Stimulated activated CD8-positive, alpha-beta memory T cell treated with anti-CD3 and anti-CD28 coated beads, Interleukin-12 subunit alpha, Interleukin-12 subunit beta, amount 100 ng/mL, for 24 hours (primary cell): ENCODE measurements around the gene RPS15.

Source experiments
- DNase-seq: peaks from one replicate; pipeline ENCODE4 v3.0.0-alpha.2; 2020; ENCODE audit errors: extremely low read depth

RPS15 gene

DNA sequence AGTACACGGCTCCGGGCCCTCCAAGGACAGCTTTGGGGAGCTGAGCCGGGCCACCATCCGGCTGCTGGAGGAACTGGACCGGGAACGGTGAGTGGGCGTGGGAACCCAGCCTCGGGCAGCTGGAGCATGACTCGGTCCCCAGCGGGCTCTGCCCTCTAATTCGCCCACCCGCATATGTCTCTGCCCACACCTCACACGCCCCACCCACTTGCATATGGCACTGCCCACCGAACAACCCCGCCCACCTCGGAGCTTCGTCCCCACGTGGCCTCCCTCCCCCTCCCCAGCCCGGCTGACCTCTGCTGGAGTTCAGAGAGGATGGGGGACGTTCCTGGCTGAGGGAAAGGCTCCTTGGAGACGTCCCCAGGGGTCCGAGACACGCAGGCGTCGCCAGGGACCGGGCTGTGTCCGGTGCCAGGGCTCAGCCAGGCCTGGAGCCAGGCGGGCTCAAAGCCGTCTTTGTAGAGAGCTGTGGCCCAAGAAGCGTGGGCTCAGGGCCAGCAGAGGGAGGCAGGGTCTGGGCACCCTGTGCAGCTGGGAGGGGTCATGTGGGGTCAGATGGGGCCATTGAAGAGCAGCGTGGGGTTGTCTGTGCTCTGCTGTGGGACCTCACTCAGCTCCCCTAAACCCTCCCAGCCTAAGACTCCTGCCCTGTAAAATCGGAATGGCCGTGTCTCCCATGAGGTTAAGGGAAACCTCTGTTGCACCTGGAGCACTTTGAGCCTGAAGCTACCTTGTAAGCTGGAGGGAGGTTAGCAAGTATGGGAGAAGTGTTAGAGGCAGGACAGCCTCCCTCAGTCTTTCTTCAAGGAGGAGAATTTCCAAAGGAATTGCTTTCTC lies 15.5 kb downstream of the RPS15 start:
- DNase-seq: no peak

GRCh38 chr19:1455002-1455335 lies 16.8 kb downstream of the RPS15 start:
- DNase-seq: no peak

- DNase-seq: no peak
These were observed 17.3 kb downstream of the RPS15 start for GRCh38 chr19:1455336-1456120.

DNA sequence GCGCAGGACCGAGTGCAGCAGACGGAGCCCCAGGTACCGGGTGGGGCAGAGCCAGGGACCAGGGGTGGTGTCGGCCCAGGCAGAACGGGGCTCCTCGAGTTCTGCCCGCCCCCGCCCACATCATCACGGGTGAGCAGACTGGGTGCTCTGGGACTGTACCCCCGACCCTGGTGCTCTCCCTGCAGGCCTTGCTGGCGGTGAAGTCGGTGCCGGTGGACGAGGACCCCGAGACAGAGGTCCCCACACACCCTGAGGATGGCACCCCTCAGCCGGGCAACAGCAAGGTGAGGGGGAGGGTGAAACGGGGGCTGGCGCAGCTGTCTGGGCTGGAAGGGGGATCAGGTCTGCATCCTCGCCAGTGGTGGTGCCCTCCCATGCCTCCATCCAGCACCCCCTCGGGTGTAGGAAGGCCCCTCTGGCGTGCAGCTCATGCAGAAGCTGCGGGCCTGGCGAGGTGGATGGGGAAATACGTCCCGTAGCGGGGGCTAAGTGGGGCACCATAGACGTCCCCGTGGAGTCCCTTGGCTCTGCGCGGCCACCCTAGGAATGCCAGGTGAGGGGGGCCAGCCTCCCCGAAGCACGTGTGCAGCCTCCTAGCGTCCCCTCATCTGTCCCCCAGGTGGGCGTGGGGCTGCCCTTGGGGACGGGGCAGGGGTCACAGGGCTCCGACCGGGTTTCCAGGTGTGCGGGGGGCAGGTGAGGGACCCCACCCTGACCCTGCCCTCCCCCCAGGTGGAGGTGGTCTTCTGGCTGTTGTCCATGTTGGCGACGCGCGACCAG lies 18.1 kb downstream of the RPS15 start:
- DNase-seq: no peak

- DNase-seq: no peak
These were observed 19.0 kb downstream of the RPS15 start for GRCh38 chr19:1457031-1457739.

DNA sequence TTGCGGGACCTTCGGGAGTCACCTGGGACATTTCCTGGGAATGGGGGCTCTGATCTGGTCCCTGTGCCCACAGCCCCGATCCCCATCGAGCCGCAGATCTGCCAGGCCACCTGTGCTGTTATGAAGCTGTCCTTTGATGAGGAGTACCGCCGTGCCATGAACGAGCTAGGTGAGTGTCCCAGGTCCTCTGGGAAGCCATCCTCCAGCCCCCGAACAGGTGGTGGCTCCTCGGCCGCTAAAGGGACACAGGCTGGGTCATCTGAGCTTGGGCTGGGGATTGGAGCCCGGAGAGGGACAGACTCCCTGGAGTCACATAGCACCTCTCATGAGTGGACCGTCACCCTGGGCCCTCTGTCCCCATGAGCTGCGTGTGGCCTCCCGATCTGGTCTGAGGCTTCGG lies 19.7 kb downstream of the RPS15 start:
- DNase-seq: no peak

- DNase-seq: no peak
These were observed 21.3 kb downstream of the RPS15 start for GRCh38 chr19:1459479-1459878.

DNA sequence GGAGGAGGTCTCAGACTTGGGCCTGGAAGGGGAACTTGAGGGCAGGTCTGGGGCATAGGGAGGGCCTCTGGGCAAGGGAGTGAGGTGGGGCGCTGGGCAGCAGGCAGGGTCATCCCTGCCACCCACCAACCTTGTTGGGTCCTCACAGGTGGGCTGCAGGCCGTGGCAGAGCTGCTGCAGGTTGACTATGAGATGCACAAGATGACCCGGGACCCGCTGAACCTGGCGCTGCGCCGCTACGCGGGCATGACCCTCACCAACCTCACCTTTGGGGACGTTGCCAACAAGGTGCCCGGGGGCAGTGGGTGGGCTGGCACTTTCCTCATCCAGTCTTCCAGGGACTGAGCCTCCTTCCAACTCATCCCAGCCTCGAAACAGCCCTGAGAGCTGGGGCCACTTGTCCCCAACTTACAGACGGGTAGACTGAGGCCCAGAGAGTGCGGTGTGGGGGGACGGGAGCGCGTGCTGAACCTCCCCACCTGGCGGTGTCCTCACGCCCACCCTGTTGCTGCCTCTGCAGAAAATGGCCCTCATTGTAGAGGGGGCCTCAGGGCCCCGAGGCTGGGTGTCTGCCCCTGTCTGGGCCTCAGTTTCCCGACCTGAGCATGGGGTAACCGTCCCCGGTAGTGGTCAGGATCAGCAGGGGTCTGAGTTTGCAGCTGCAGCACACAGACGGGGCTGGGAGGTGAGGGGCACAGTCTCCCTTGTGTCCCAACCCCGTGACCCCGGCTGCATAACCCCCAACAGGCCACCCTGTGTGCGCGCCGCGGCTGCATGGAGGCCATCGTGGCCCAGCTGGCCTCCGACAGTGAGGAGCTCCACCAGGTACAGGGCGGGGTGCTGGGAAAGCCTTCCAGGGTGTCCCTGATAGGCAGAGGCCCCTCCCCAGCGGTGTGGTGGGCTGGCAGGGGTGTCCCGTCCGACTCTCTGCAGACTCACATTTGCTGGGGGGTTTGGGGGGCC lies 22.1 kb downstream of the RPS15 start:
- no peak for DNase-seq

DNA sequence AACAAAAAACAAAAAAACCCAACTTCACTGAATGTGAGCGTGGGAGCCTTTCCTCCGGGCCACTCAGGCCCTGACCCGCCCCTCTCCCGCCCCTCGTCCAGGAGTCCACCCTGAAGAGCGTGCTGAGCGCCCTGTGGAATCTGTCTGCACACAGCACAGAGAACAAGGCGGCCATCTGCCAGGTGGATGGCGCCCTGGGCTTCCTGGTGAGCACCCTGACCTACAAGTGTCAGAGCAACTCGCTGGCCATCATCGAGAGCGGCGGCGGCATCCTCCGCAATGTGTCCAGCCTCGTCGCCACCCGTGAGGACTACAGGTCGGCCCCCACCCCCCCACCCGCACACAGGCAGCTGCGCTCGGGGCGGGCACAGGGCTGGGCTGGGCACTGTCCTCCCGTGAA lies 23.7 kb downstream of the RPS15 start:
- DNase-seq: no peak

- DNase-seq: no peak
These were observed 27.2 kb downstream of the RPS15 start for GRCh38 chr19:1465191-1466016.

DNA sequence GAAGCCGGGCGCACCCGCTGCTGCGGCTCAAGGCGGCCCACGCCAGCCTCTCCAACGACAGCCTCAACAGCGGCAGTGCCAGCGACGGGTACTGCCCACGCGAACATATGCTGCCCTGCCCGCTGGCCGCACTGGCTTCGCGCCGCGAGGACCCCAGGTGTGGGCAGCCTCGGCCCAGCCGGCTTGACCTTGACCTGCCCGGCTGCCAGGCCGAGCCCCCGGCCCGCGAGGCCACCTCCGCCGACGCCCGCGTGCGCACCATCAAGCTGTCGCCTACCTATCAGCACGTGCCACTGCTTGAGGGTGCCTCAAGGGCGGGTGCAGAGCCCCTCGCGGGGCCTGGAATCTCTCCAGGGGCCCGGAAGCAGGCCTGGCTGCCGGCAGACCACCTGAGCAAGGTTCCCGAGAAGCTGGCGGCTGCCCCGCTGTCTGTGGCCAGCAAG lies 27.8 kb downstream of the RPS15 start:
- DNase-seq: no peak

DNA sequence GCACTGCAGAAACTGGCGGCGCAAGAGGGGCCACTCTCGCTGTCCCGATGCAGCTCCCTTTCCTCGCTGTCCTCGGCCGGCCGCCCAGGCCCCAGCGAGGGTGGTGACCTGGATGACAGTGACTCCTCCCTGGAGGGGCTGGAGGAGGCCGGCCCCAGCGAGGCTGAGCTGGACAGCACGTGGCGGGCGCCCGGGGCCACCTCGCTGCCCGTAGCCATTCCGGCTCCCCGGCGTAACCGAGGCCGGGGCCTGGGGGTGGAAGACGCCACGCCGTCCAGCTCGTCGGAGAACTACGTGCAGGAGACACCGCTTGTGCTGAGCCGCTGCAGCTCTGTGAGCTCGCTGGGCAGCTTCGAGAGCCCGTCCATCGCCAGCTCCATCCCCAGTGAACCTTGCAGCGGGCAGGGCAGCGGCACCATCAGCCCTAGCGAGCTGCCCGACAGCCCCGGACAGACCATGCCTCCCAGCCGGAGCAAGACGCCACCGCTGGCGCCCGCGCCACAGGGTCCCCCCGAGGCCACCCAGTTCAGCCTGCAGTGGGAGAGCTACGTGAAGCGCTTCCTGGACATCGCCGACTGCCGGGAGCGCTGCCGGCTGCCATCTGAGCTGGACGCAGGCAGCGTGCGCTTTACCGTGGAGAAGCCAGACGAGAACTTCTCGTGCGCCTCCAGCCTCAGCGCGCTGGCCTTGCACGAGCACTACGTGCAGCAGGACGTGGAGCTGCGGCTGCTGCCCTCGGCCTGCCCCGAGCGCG lies 28.4 kb downstream of the RPS15 start:
- DNase-seq: no peak

GRCh38 chr19:1467215-1467489 lies 29.0 kb downstream of the RPS15 start:
- no peak for DNase-seq

DNA sequence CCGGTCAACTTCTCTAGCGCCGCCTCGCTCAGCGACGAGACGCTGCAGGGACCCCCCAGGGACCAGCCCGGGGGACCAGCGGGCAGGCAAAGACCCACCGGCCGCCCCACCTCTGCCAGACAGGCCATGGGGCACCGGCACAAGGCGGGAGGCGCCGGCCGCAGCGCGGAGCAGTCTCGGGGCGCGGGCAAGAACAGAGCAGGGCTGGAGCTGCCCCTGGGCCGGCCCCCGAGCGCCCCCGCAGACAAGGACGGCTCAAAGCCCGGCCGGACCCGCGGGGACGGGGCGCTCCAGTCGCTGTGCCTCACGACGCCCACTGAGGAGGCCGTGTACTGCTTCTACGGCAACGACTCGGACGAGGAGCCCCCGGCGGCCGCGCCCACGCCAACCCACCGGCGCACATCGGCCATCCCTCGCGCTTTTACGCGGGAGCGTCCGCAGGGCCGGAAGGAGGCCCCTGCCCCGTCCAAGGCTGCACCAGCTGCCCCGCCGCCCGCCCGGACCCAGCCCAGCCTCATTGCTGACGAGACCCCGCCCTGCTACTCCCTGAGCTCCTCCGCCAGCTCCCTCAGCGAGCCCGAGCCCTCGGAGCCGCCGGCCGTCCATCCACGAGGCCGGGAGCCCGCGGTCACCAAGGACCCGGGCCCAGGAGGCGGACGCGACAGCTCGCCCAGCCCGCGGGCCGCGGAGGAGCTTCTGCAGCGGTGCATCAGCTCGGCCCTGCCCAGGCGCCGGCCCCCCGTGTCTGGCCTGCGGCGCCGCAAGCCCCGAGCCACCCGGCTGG lies 29.5 kb downstream of the RPS15 start:
- DNase-seq: no peak

DNA sequence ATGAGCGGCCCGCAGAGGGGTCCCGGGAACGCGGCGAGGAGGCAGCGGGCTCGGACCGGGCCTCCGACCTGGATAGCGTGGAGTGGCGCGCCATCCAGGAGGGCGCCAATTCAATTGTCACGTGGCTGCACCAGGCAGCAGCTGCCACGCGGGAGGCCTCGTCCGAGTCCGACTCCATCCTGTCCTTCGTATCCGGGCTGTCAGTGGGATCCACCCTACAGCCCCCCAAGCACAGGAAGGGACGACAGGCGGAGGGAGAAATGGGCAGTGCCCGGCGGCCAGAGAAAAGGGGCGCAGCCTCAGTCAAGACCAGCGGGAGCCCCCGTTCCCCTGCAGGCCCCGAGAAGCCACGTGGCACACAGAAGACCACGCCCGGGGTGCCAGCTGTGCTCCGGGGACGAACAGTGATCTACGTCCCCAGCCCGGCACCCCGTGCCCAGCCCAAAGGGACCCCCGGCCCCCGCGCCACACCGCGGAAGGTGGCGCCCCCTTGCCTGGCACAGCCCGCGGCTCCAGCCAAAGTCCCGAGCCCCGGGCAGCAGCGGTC lies 30.2 kb downstream of the RPS15 start:
- no peak for DNase-seq

- DNase-seq: no peak
These were observed 30.6 kb downstream of the RPS15 start for GRCh38 chr19:1468821-1469254.

DNA sequence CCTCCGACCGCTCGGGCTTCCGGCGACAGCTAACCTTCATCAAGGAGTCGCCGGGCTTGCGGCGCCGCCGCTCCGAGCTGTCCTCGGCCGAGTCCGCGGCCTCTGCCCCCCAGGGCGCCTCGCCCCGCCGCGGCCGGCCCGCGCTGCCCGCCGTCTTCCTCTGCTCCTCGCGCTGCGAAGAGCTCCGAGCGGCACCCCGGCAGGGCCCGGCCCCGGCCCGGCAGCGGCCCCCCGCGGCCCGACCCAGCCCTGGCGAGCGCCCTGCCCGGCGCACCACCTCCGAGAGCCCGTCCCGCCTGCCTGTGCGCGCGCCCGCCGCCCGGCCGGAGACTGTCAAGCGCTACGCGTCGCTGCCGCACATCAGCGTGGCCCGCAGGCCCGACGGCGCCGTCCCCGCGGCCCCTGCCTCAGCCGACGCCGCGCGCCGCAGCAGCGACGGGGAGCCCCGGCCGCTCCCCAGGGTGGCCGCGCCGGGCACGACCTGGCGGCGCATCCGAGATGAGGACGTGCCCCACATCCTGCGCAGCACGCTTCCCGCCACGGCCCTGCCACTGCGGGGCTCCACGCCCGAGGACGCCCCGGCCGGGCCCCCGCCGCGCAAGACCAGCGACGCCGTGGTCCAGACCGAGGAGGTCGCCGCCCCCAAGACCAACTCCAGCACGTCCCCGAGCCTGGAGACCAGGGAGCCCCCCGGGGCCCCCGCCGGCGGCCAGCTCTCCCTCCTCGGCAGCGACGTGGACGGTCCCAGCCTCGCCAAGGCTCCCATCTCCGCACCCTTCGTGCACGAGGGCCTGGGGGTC lies 31.3 kb downstream of the RPS15 start:
- no peak for DNase-seq

DNA sequence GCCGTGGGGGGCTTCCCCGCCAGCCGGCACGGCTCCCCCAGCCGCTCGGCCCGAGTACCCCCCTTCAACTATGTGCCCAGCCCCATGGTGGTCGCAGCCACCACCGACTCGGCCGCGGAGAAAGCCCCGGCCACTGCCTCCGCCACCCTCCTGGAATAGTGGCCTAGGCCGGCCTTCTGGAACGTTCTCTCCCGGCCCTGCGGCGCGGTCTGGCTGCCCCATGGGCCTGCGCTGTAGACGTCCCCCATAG lies 31.8 kb downstream of the RPS15 start:
- no peak for DNase-seq
